Ishikawa (cell line): ENCODE data around the gene GPAM.
A peak's percentile ranks its signal among the peaks of the same experiment; 100 is the strongest.

Source experiments
- CEBPB ChIP-seq: IDR thresholded peaks from 2 replicates; pipeline ENCODE4 v1.6.1; 2012
- EP300 ChIP-seq: IDR thresholded peaks from 2 replicates; pipeline ENCODE4 v1.6.1; 2012; ENCODE audit warnings: borderline replicate concordance
- NFIC ChIP-seq: IDR thresholded peaks from 2 replicates; pipeline ENCODE4 v1.6.1; 2012
- RAD21 ChIP-seq: IDR thresholded peaks from 2 replicates; pipeline ENCODE4 v1.6.1; 2012; ENCODE audit warnings: low read depth
- TAF1 ChIP-seq: IDR thresholded peaks from 2 replicates; pipeline ENCODE4 v1.6.1; 2012; ENCODE audit warnings: low read depth, mild to moderate bottlenecking
- TCF12 ChIP-seq: IDR thresholded peaks from 2 replicates; pipeline ENCODE4 v1.6.1; 2012; ENCODE audit warnings: low read depth

GPAM gene

DNA sequence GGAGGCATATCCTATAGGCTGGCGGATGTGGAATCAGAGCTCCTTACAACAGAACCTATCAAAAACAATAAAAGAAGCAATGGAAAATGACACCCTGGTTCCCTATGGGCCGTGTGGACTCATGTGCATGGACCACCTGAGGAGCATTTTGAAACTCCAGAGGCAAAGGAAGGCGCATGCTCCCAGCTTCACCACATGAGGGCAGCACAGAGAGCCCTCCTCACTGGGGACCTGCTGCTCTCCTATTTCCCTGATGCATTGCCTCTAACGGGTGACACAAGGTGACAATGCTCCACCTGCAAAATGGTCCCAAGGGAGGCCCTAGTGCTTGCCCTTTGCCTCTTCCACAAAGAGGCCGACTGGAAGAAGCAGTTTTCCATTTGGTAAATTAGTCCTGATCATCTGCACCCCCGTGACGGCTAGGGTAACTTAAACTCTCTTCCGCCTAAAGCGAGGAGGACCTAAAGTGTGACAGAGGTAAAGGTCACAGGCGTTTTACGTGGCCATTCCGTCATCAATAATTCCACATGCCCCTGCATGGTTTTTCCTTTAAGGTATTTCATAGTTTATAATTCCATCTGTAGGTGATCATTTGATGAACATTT lies 67.7 kb downstream of the GPAM start:
- no peak for TF ChIP-seq EP300
- TF ChIP-seq NFIC: no peak
- TF ChIP-seq RAD21: peak; percentile 56
- TF ChIP-seq TAF1: no peak
- no peak for TF ChIP-seq TCF12
- no peak for TF ChIP-seq CEBPB
